ENCODE data around the gene ASTN2. TPM values are rescaled to one million over a fixed set of nuclear protein-coding genes. Genes with fewer than 3 reads are reported as not detected.

ASTN2 gene
- total and polyA plus RNA-seq, 2 donors (not counting 3 experiments of a cell fraction or from before 2014, with no cell fraction given), result 1.0 to 1.9 TPM

DNA sequence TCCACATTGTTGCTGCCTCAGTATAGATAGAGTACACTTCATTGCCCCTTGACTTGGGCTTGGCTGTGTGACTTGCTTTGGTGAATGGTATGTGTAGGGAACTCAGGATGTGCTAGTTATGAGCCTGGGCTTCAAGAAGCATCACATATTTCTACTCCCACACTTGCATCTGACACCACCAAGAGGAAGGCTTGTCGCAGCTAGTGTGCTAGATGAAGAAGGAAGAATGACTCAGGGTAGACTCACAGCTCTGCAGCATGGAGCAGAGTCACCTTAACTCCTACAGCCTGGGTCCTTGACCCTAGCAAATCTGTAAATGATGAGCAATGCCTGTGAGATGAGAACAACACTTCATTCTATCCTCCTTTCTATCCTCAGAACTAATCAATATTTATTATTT lies 261.8 kb downstream of the ASTN2 start:
- no peaks in the 10 kb centered on the region for H3K27me3 ChIP-seq (ENCODE audit: control insufficient read depth in 2 of 2, insufficient read depth in 2 of 2, low read length in 2 of 2)
- CTCF ChIA-PET, result no interaction called here
- no peaks in the 10 kb centered on the region for H3K36me3 ChIP-seq (ENCODE audit: control insufficient read depth in 2 of 2, extremely low read depth in 1 of 2, insufficient read depth in 2 of 2, low read length in 2 of 2)
- H3K4me2 ChIP-seq (ENCODE audit: insufficient read depth, low read length), result no peak overlapping the region
- H3K4me3 ChIP-seq (replicated peaks in 1 of 3; ENCODE audit: insufficient read depth in 1 of 3, low read depth in 1 of 3, low read length in 3 of 3), result no peak overlapping the region
- H3K27ac ChIP-seq (ENCODE audit: insufficient read depth, low read depth, low read length), result no peak overlapping the region
- H3K9me3 ChIP-seq (replicated peaks; ENCODE audit: control insufficient read depth, insufficient read depth, low read length), result no peaks in the 10 kb centered on the region
- H4K20me1 ChIP-seq (replicated peaks; ENCODE audit: control insufficient read depth, extremely low read depth, insufficient read depth, low read length), result no peaks in the 10 kb centered on the region
- TF ChIP-seq JUN (IDR thresholded peaks at IDR 0.05; ENCODE audit: borderline replicate concordance, insufficient read depth, insufficient read length, low read depth), result no peak
- TF ChIP-seq GATA2 (IDR thresholded peaks at IDR 0.05; ENCODE audit: insufficient read depth, insufficient read length, low read depth, low read length), result no peak
- TF ChIP-seq MYC (IDR thresholded peaks at IDR 0.05; ENCODE audit: low read depth, low read length), result no peak
- TF ChIP-seq POLR2A (IDR thresholded peaks at IDR 0.05; ENCODE audit: low read depth, low read length), result no peak
- no peak for TF ChIP-seq FOS (IDR thresholded peaks at IDR 0.05; ENCODE audit: borderline replicate concordance, insufficient read depth, low read length)
- no peak for TF ChIP-seq EZH2 (IDR thresholded peaks at IDR 0.05; ENCODE audit: borderline replicate concordance, low read depth, low read length, severe bottlenecking)
- no peak for TF ChIP-seq CTCF (IDR thresholded peaks at IDR 0.05; ENCODE audit: extremely low read depth in 1 of 2, insufficient read depth in 1 of 2, low read depth in 1 of 2, low read length in 2 of 2)
- FAIRE-seq (no peak), DNase-seq (ENCODE audit: low read depth, low spot score) (no peak)
- H3K4me1 ChIP-seq (ENCODE audit: control insufficient read depth, extremely low read depth, insufficient read depth, low read length), result no peaks in the 10 kb centered on the region
- intact Hi-C loops (cut with micrococcal nuclease) (no loop called here), dilution Hi-C loops (cut with MboI; ENCODE audit: extremely low pct_ligation_motif_present, low sequenced_read_pairs) (no loop called here)
- H3K9me1 ChIP-seq (replicated peaks; ENCODE audit: control insufficient read depth, extremely low read depth, insufficient read depth, low read length), result no peaks in the 10 kb centered on the region
- POLR2A ChIA-PET, result no interaction called here
- no peak overlapping the region for H2AFZ ChIP-seq (ENCODE audit: low read depth, low read length)
- BruUV-seq (replicated peaks), result no TSS peak
- no peak overlapping the region for H3K9ac ChIP-seq (replicated peaks; ENCODE audit: extremely low read depth, insufficient read depth, low read length)
- no peaks in the 10 kb centered on the region for H3K79me2 ChIP-seq (ENCODE audit: control insufficient read depth, insufficient read depth, low read length)

DNA sequence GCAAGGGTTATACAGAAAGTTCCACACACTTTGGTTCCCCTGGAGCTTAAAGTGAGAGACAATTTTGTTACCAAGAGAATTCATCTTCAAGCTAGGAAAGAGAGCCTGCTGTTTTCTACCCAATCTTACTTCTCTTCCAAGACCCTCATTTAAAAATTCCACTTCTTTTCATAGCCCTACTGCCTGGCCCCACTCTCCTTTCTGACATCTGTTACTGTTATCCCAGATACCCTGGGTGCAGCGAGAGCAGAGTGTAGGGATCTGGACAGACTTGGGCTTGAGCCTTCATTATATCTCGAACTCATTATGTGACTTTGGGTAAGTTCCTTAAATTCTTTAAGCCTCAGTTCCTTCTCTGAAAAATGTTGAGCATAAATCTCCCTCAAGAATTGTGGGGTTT lies 263.1 kb downstream of the ASTN2 start:
- no peak overlapping the region for H3K9ac ChIP-seq (replicated peaks; ENCODE audit: extremely low read depth, insufficient read depth, low read length)
- no peaks in the 10 kb centered on the region for H4K20me1 ChIP-seq (replicated peaks; ENCODE audit: control insufficient read depth, extremely low read depth, insufficient read depth, low read length)
- no peaks in the 10 kb centered on the region for H3K9me3 ChIP-seq (replicated peaks; ENCODE audit: control insufficient read depth, insufficient read depth, low read length)
- no peaks in the 10 kb centered on the region for H3K27me3 ChIP-seq (ENCODE audit: control insufficient read depth in 2 of 2, insufficient read depth in 2 of 2, low read length in 2 of 2)
- H2AFZ ChIP-seq (ENCODE audit: low read depth, low read length), result no peak overlapping the region
- TF ChIP-seq POLR2AphosphoS5 (IDR thresholded peaks at IDR 0.05; ENCODE audit: insufficient read depth, low read depth, low read length) (no peak), GATA2 (IDR thresholded peaks at IDR 0.05; ENCODE audit: insufficient read depth, insufficient read length, low read depth, low read length) (no peak), MYC (IDR thresholded peaks at IDR 0.05; ENCODE audit: low read depth, low read length) (no peak), EZH2 (IDR thresholded peaks at IDR 0.05; ENCODE audit: borderline replicate concordance, low read depth, low read length, severe bottlenecking) (no peak), MAX (IDR thresholded peaks at IDR 0.05; ENCODE audit: insufficient read depth, insufficient read length) (no peak), JUN (IDR thresholded peaks at IDR 0.05; ENCODE audit: borderline replicate concordance, insufficient read depth, insufficient read length, low read depth) (no peak), CTCF (IDR thresholded peaks at IDR 0.05; ENCODE audit: extremely low read depth in 1 of 2, insufficient read depth in 1 of 2, low read depth in 1 of 2, low read length in 2 of 2) (no peak), POLR2A (IDR thresholded peaks at IDR 0.05; ENCODE audit: low read depth, low read length) (no peak), FOS (IDR thresholded peaks at IDR 0.05; ENCODE audit: borderline replicate concordance, insufficient read depth, low read length) (no peak)
- H3K9me1 ChIP-seq (replicated peaks; ENCODE audit: control insufficient read depth, extremely low read depth, insufficient read depth, low read length), result no peaks in the 10 kb centered on the region
- CTCF ChIA-PET, result no interaction called here
- BruUV-seq (replicated peaks), result no TSS peak
- DNase-seq (ENCODE audit: low read depth, low spot score) (no peak), FAIRE-seq (no peak)
- no peak overlapping the region for H3K4me2 ChIP-seq (ENCODE audit: insufficient read depth, low read length)
- H3K27ac ChIP-seq (ENCODE audit: insufficient read depth, low read depth, low read length), result no peak overlapping the region
- dilution Hi-C loops (cut with MboI; ENCODE audit: extremely low pct_ligation_motif_present, low sequenced_read_pairs) (no loop called here), intact Hi-C loops (cut with micrococcal nuclease) (no loop called here)
- H3K4me3 ChIP-seq (replicated peaks in 1 of 3; ENCODE audit: insufficient read depth in 1 of 3, low read depth in 1 of 3, low read length in 3 of 3), result no peak overlapping the region
- no peaks in the 10 kb centered on the region for H3K79me2 ChIP-seq (ENCODE audit: control insufficient read depth, insufficient read depth, low read length)
- POLR2A ChIA-PET, result no interaction called here
- H3K36me3 ChIP-seq (ENCODE audit: control insufficient read depth in 2 of 2, extremely low read depth in 1 of 2, insufficient read depth in 2 of 2, low read length in 2 of 2), result no peaks in the 10 kb centered on the region
- no peaks in the 10 kb centered on the region for H3K4me1 ChIP-seq (ENCODE audit: control insufficient read depth, extremely low read depth, insufficient read depth, low read length)

Data from endothelial cell of umbilical vein (primary cell).